Measurements from ENCODE around the gene MYD88. TPM values are rescaled to one million over a fixed set of nuclear protein-coding genes. Genes with fewer than 3 reads are reported as not detected.

MYD88 gene
- total RNA-seq, 1 experiment from 2014 or later = 14.8 TPM

GRCh38 chr3:38120693-38121450, 17.6 kb upstream of the MYD88 start:
- H2AFZ ChIP-seq (ENCODE audit: low read depth, low read length, poor library complexity, severe bottlenecking) = no peak overlapping the region
- DNase-seq (ENCODE audit: low read depth, low spot score) (no peak), ATAC-seq (no peak)
- H3K27me3 ChIP-seq (ENCODE audit: insufficient read depth, low read length) = no peaks in the 10 kb centered on the region
- TF ChIP-seq EGR1 (IDR thresholded peaks at IDR 0.05; ENCODE audit: low read depth) (no peak), YY1 (IDR thresholded peaks at IDR 0.05; ENCODE audit: extremely low read depth, insufficient replicate concordance, low read depth, low read length) (no peak)
- H3K27ac ChIP-seq (ENCODE audit: low read depth, low read length) = no peak overlapping the region
- CTCF ChIA-PET = no interaction called here
- BruUV-seq (replicated peaks) = no TSS peak
- H3K4me3 ChIP-seq (replicated peaks in 1 of 2; ENCODE audit: low read depth in 1 of 2, low read length in 2 of 2) = no peak overlapping the region
- no peaks in the 10 kb centered on the region for H3K9me2 ChIP-seq (ENCODE audit: insufficient read depth)
- RAD21 ChIA-PET (ENCODE audit: low non-redundant PET in 1 of 2, low total read pairs in 2 of 2, uncharacterized antibody in 2 of 2, unreplicated experiment in 2 of 2) = no interaction called here
- POLR2A ChIA-PET = no interaction called here
- peaks cover 5 to 11% of the 10 kb centered on the region in 2 experiments; a peak in 3 of 4 replicates for H3K4me1 ChIP-seq (ENCODE audit: control insufficient read depth in 1 of 2, insufficient read depth in 2 of 2, low read length in 2 of 2)
- H3K36me3 ChIP-seq (ENCODE audit: control insufficient read depth in 1 of 2, insufficient read depth in 2 of 2, low read length in 2 of 2) = peaks cover 5 to 24% of the 10 kb centered on the region in 2 experiments; a peak in 3 of 4 replicates
- no peaks in the 10 kb centered on the region for H4K20me1 ChIP-seq (ENCODE audit: insufficient read depth)
- H3K79me2 ChIP-seq (ENCODE audit: insufficient read depth, low read length) = no peaks in the 10 kb centered on the region
- no peak overlapping the region for H3K4me2 ChIP-seq (ENCODE audit: low read length)
- H3K9ac ChIP-seq (ENCODE audit: low read length) = no peak overlapping the region
- intact Hi-C loops (cut with micrococcal nuclease) = no loop called here
- no peaks in the 10 kb centered on the region for H3K9me3 ChIP-seq (ENCODE audit: control insufficient read depth in 1 of 2, insufficient read depth in 1 of 2, low read depth in 1 of 2, low read length in 2 of 2)

GRCh38 chr3:38121451-38121831, 17.0 kb upstream of the MYD88 start:
- Histone ChIP-seq H3K36me3 (ENCODE audit: control insufficient read depth in 1 of 2, insufficient read depth in 2 of 2, low read length in 2 of 2) (peaks cover 11 to 30% of the 10 kb centered on the region in 2 experiments; a peak in 3 of 4 replicates), H3K4me2 (ENCODE audit: low read length) (no peak overlapping the region), H3K27ac (ENCODE audit: low read depth, low read length) (no peak overlapping the region), H3K9me3 (ENCODE audit: control insufficient read depth in 1 of 2, insufficient read depth in 1 of 2, low read depth in 1 of 2, low read length in 2 of 2) (no peaks in the 10 kb centered on the region), H3K79me2 (ENCODE audit: insufficient read depth, low read length) (no peaks in the 10 kb centered on the region), H4K20me1 (ENCODE audit: insufficient read depth) (no peaks in the 10 kb centered on the region), H3K4me1 (ENCODE audit: control insufficient read depth in 1 of 2, insufficient read depth in 2 of 2, low read length in 2 of 2) (peaks cover 3 to 10% of the 10 kb centered on the region in 2 experiments; a peak in 3 of 4 replicates), H3K9me2 (ENCODE audit: insufficient read depth) (no peaks in the 10 kb centered on the region), H3K27me3 (ENCODE audit: insufficient read depth, low read length) (no peaks in the 10 kb centered on the region), H3K9ac (ENCODE audit: low read length) (no peak overlapping the region), H3K4me3 (replicated peaks in 1 of 2; ENCODE audit: low read depth in 1 of 2, low read length in 2 of 2) (no peak overlapping the region), H2AFZ (ENCODE audit: low read depth, low read length, poor library complexity, severe bottlenecking) (no peak overlapping the region)
- RAD21 ChIA-PET (ENCODE audit: low non-redundant PET in 1 of 2, low total read pairs in 2 of 2, uncharacterized antibody in 2 of 2, unreplicated experiment in 2 of 2) = no interaction called here
- DNase-seq (ENCODE audit: low read depth, low spot score) (no peak), ATAC-seq (no peak)
- POLR2A ChIA-PET = no interaction called here
- no TSS peak for BruUV-seq (replicated peaks)
- intact Hi-C loops (cut with micrococcal nuclease) = no loop called here
- CTCF ChIA-PET = no interaction called here
- no peak for TF ChIP-seq ZNF274 (IDR thresholded peaks at IDR 0.05; ENCODE audit: low read depth, low read length)
- TF ChIP-seq EZH2phosphoT487 (IDR thresholded peaks at IDR 0.05; ENCODE audit: borderline replicate concordance) = no peak
- TF ChIP-seq CEBPB (IDR thresholded peaks at IDR 0.05; ENCODE audit: low read depth) = no peak
- TF ChIP-seq JUND (IDR thresholded peaks at IDR 0.05) = no peak
- TF ChIP-seq ZFX (IDR thresholded peaks at IDR 0.05) = no peak
- no peak for TF ChIP-seq REST (IDR thresholded peaks at IDR 0.05; ENCODE audit: low read depth)
- TF ChIP-seq EGR1 (IDR thresholded peaks at IDR 0.05; ENCODE audit: low read depth) = no peak
- TF ChIP-seq EZH2 (IDR thresholded peaks at IDR 0.05) = no peak
- TF ChIP-seq SP1 (IDR thresholded peaks at IDR 0.05; ENCODE audit: low read depth) = no peak
- TF ChIP-seq ATF3 (IDR thresholded peaks at IDR 0.05) = no peak
- TF ChIP-seq RAD21 (IDR thresholded peaks at IDR 0.05; ENCODE audit: low read depth) = no peak
- TF ChIP-seq YY1 (IDR thresholded peaks at IDR 0.05; ENCODE audit: extremely low read depth, insufficient replicate concordance, low read depth, low read length) = no peak
- TF ChIP-seq CTCF (IDR thresholded peaks at IDR 0.05 in 2 of 3, conservative IDR thresholded peaks at IDR 0.05 in 1 of 3; ENCODE audit: borderline replicate concordance in 1 of 3, insufficient read depth in 1 of 3, low read depth in 2 of 3, low read length in 2 of 3) = no peak
- no peak for TF ChIP-seq POLR2AphosphoS5 (IDR thresholded peaks at IDR 0.05; ENCODE audit: low read depth, low read length)
- no peak for TF ChIP-seq SIN3A (IDR thresholded peaks at IDR 0.05; ENCODE audit: low read depth)
